GM12872 (cell line): ENCODE data around the gene MROH2B.

Experiments used
- CTCF ChIP-seq: IDR thresholded peaks from 3 replicates; pipeline ENCODE4 v1.5.1; 2011; ENCODE audit warnings: low read depth, mild to moderate bottlenecking, low read length, moderate library complexity; ENCODE audit not compliant: insufficient read depth

Gene MROH2B

DNA sequence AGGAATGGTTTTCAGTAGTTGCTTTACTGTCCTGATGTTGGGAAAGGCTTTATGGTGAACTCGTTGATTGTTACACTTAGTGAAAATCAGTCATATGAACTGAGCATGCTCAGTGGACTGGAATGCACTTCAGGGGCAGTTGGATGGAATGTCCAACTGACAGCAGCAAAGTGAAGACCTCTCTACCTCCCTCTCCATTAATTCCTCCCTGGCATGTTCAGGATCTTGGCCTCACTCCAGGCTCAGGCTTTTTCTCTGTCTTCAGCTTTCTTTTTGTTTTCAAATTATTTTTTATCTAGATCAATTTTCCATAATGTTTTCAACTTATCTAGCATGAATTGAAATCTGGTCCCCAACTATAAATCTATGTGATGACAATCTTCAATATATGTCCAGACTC is at the start of gene MROH2B:
MROH2B (minus strand) TSS at position 101 of the 400 bp plus-strand sequence. CDS start 490 bp downstream, outside the sequence.
- TF ChIP-seq CTCF: no peak

DNA sequence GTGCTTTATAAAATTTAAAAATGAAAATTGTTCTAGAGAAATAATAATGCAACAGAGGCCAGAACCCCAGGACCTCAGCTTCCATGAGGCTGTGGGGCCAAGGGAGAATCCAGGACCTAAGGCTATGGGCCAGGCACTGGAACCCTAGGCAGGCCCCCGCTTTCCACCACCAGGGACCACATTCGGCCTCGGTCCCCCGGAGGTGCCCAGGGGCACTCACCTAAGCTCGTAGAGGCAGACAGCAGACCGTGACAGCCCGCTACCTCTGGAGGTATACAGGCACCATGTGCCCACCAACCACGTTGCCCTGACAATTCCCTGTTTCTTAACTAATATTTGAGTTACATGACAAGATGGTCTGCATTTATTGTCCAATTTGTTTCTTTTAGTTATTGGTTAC is 49.5 kb upstream of the MROH2B start:
- no peak for TF ChIP-seq CTCF

DNA sequence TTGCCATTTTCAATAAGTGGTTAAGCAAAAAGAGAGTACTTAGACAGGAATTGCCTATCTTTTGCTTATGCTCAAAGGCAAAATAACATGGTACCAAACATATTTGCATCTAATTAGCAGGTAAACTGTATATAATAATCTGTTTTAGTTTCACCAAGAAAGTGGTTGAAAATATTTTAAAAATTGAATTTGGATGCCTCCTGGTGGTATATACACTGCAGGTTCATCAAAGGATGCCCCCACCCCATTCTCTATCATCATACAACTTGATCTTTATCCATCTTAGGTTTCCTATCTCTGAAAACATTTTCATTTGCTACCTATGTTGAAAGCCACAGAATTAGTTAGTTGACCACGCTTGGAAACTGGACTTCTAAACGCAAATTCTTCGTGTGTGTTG is 47.0 kb upstream of the MROH2B start:
- TF ChIP-seq CTCF: no peak

- no peak for TF ChIP-seq CTCF
Observed at GRCh38 chr5:41115281-41115680, 44.1 kb upstream of the MROH2B start.

DNA sequence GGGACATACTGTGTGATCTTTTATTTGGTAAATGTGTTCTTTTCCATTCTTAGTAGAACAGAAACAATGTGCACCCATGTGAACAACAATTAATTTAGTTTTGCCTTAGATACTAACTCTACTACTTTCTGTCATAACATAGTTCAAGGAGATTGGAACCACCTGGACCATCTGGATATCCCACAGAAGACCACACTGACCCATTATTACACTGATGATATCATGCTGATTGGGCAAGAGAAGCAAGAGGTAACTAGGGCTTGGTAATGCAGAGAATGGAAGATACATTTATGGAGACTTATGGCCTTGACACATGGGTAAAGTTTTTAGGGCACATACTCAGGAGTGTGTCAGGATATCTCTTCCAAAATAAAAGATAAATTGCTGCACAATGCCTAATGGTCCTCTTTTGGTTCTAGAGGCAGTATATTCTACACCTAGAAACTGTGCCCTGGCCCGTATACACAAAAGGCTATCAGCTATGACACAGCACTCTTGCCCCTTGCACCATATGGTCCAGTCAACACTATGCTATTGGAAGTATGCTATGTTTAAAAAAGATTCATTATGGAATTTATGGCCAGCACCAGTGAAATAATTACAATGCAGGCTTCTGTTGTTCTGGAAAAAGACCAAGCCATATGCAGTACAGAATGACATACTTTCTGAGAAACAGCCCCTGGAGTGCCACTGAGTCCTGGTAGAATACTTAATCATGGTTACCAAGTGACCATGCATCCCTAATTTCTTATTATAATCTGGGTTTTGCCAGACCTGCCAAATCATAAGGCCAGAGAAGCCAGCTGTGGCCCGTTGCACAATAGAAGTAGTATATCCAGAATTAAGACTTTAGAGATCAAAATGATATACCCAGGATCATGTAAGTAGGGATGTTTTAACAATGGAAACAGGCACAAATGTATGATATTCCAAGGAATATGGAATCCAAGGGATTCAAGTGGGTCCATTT is 41.6 kb upstream of the MROH2B start:
- TF ChIP-seq CTCF: no peak

- no peak for TF ChIP-seq CTCF
Observed at GRCh38 chr5:41109186-41109585, 38.0 kb upstream of the MROH2B start.

DNA sequence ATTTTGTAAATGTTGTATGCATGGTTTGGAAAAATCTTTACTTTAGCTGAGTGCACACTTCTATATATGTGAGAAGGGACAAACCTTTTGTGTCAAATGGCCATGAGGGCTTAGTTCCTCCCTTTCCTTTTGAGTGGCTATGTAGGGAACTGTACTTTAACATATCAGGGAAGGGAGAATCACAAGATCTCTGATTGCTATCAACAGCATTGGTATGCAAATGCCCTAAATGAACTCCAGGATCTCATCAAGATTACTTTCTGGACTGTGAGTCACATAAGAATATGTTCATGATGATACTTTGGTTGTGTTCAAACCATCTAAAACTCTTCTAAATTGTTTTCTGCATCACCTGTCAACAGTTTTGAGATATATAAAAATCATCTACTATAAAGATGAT is 31.2 kb upstream of the MROH2B start:
- TF ChIP-seq CTCF: no peak
